Endodermal cell (in vitro differentiated cells): Measurements from ENCODE around the gene MRPS27. TPM values are rescaled to one million over a fixed set of nuclear protein-coding genes. Genes with fewer than 3 reads are reported as not detected.

Source experiments
- DNase-seq: peaks from one replicate; pipeline ENCODE4 v3.0.0-alpha.2; 2017
- H3K27ac ChIP-seq: 2 replicates; pipeline ENCODE4 v1.5.1; 2013; ENCODE audit warnings: mild to moderate bottlenecking, low read depth, low read length, moderate library complexity
- H3K27me3 ChIP-seq: 2 replicates; pipeline ENCODE4 v1.6.1; 2013; ENCODE audit warnings: mild to moderate bottlenecking, low read length, moderate library complexity; ENCODE audit not compliant: insufficient read depth, control insufficient read depth, poor library complexity, severe bottlenecking
- H3K36me3 ChIP-seq: 2 replicates; pipeline ENCODE4 v1.7.0; 2013; ENCODE audit warnings: mild to moderate bottlenecking, low read length, moderate library complexity; ENCODE audit not compliant: control insufficient read depth, insufficient read depth
- H3K4me1 ChIP-seq: one replicate; pipeline ENCODE4 v1.7.0; 2013; ENCODE audit warnings: low read length; ENCODE audit not compliant: control insufficient read depth, insufficient read depth
- H3K4me3 ChIP-seq: 2 replicates; pipeline ENCODE4 v1.5.1; 2013; ENCODE audit warnings: mild to moderate bottlenecking, low read length, moderate library complexity
- H3K9ac ChIP-seq: 2 replicates; pipeline ENCODE4 v1.6.1; 2013; ENCODE audit warnings: mild to moderate bottlenecking, low read length, moderate library complexity; ENCODE audit not compliant: poor library complexity, severe bottlenecking; ENCODE audit errors: extremely low read depth
- H3K9me3 ChIP-seq: 2 replicates; pipeline ENCODE4 v1.6.1; 2013; ENCODE audit warnings: mild to moderate bottlenecking, low read length, moderate library complexity; ENCODE audit not compliant: control insufficient read depth
- H3K27ac Mint-ChIP-seq: 2 replicates; pipeline ENCODE4 v1.8.0; 2020; ENCODE audit warnings: mixed read lengths
- H3K27me3 Mint-ChIP-seq: 2 replicates; pipeline ENCODE4 v1.8.0; 2021; ENCODE audit warnings: mild to moderate bottlenecking, mixed read lengths; ENCODE audit not compliant: insufficient read depth
- H3K36me3 Mint-ChIP-seq: 2 replicates; pipeline ENCODE4 v1.8.0; 2020; ENCODE audit warnings: low read depth, mixed read lengths
- H3K4me1 Mint-ChIP-seq: 2 replicates; pipeline ENCODE4 v1.8.0; 2020; ENCODE audit warnings: mixed read lengths
- H3K4me3 Mint-ChIP-seq: 2 replicates; pipeline ENCODE4 v1.8.0; 2020; ENCODE audit warnings: mild to moderate bottlenecking, moderate library complexity, mixed read lengths
- H3K9me3 Mint-ChIP-seq: 2 replicates; pipeline ENCODE4 v1.8.0; 2020; ENCODE audit warnings: mild to moderate bottlenecking, mixed read lengths
- CTCF ChIP-seq: fragments of 200-600 bp; sonication (generic); conservative IDR thresholded peaks from 2 replicates; pipeline ENCODE4 v1.5.0; 2021; ENCODE audit warnings: antibody characterized with exemption, mild to moderate bottlenecking
- WGBS, 2 experiments: methylation state at CpG; one replicate each; pipeline versions ENCODE4 v1.1.5 to v1.1.7; 2013; ENCODE audit warnings: missing lambda C conversion rate in 2 of 2, mixed read lengths in 1 of 2; ENCODE audit not compliant: insufficient coverage in 1 of 2, insufficient read length in 1 of 2; 5-methylcytosine and 5-hydroxymethylcytosine counted together
- total RNA-seq, 2 donors: library from RNA; stranded (reverse); fragmentation: NEBNext Ultra II Directional in 1 of 2; extraction: Animal tissue kit (Norgen Biotek cat#: 25700) in 1 of 2; gene quantifications; 2 replicates in 1 of 2; 3 replicates in 1 of 2; pipeline ENCODE4 v1.2.1, GENCODE V29; 2021

The MRPS27 gene
- total RNA-seq, 2 donors from 2014 or later, result 55.2 to 80.8 TPM

GRCh38 chr5:72294473-72294872, 25.6 kb downstream of the MRPS27 start:
- no peak for TF ChIP-seq CTCF
- Histone ChIP-seq H3K4me1 (no peaks in the 10 kb centered on the region), H3K9ac (no peak overlapping the region), H3K27me3 (no peaks in the 10 kb centered on the region), H3K4me3 (no peak overlapping the region), H3K27ac (no peak overlapping the region), H3K36me3 (peaks cover 49% of the 10 kb centered on the region), H3K9me3 (no peaks in the 10 kb centered on the region)
- Mint-ChIP-seq H3K4me3 (no peak overlapping the region), H3K9me3 (no peaks in the 10 kb centered on the region), H3K4me1 (no peaks in the 10 kb centered on the region), H3K27ac (no peak overlapping the region), H3K27me3 (no peaks in the 10 kb centered on the region), H3K36me3 (peaks cover 31% of the 10 kb centered on the region)
- 98% methylated on average over 2 of the region's 2 CpGs; no CpG with 5 or more reads in 1 of the 2 experiments for WGBS, 2 experiments
- no peak for DNase-seq

- no peaks in the 10 kb centered on the region for H3K27me3 Mint-ChIP-seq
- H3K9ac ChIP-seq, result no peak overlapping the region
- H3K27me3 ChIP-seq, result no peaks in the 10 kb centered on the region
- no peak overlapping the region for H3K4me3 Mint-ChIP-seq
- H3K4me3 ChIP-seq, result no peak overlapping the region
- WGBS, 2 experiments, result 88 to 92% methylated on average over 2 to 3 of the region's 3 CpGs
- no peak overlapping the region for H3K27ac Mint-ChIP-seq
- no peaks in the 10 kb centered on the region for H3K4me1 Mint-ChIP-seq
- no peaks in the 10 kb centered on the region for H3K4me1 ChIP-seq
- H3K9me3 Mint-ChIP-seq, result no peaks in the 10 kb centered on the region
- H3K36me3 ChIP-seq, result peaks cover 48% of the 10 kb centered on the region
- no peak for TF ChIP-seq CTCF
- H3K36me3 Mint-ChIP-seq, result peaks cover 33% of the 10 kb centered on the region
- H3K27ac ChIP-seq, result no peak overlapping the region
- no peaks in the 10 kb centered on the region for H3K9me3 ChIP-seq
- no peak for DNase-seq
Measured at GRCh38 chr5:72293495-72294055, 26.5 kb downstream of the MRPS27 start.

DNA sequence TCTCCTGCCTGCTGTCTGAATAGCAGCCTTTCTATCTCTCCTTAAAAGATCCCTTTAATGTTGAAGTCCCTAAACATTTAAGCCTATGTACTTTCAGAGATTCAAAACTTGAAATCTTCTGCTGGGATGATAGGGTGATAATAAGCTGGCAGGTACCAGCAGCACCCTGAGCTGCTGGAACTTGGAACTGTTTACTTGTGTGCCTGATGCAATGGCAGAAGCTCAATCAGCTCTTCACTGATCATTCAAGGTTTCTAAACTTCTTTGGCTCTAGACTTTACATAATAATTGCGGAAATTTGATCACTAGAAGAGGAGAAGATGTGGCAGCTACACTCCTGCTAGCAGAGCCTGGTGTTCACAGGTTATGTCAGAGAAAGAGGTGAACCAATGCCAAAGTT, 27.6 kb downstream of the MRPS27 start:
- 97 to 100% methylated on average over 1 of the region's 1 CpG for WGBS, 2 experiments
- no peak overlapping the region for H3K4me3 Mint-ChIP-seq
- TF ChIP-seq CTCF, result no peak
- Histone ChIP-seq H3K9ac (no peak overlapping the region), H3K27ac (no peak overlapping the region), H3K4me3 (no peak overlapping the region), H3K27me3 (no peaks in the 10 kb centered on the region), H3K9me3 (no peaks in the 10 kb centered on the region), H3K36me3 (peaks cover 53% of the 10 kb centered on the region), H3K4me1 (no peaks in the 10 kb centered on the region)
- peaks cover 38% of the 10 kb centered on the region for H3K36me3 Mint-ChIP-seq
- no peaks in the 10 kb centered on the region for H3K4me1 Mint-ChIP-seq
- H3K9me3 Mint-ChIP-seq, result no peaks in the 10 kb centered on the region
- DNase-seq, result no peak
- H3K27me3 Mint-ChIP-seq, result no peaks in the 10 kb centered on the region
- no peak overlapping the region for H3K27ac Mint-ChIP-seq
